Lower leg skin (tissue), 3 donors: ENCODE results near the gene ATP8B4.

Experiments used
- CTCF ChIP-seq, 3 donors: fragments of 450-650 bp; IDR thresholded peaks; one replicate each; pipeline ENCODE4 v1.5.1; 2016; ENCODE audit warnings: antibody characterized with exemption in 3 of 3, mild to moderate bottlenecking in 3 of 3, moderate library complexity in 2 of 3
- POLR2A ChIP-seq, 2 donors: fragments of 450-650 bp; IDR thresholded peaks; one replicate each; pipeline ENCODE4 v1.6.1; 2016 to 2017; ENCODE audit warnings: antibody characterized with exemption in 2 of 2, mild to moderate bottlenecking in 1 of 2, moderate library complexity in 1 of 2

GRCh38 chr15:50009634-50010033 lies 109.4 kb downstream of the ATP8B4 start:
- TF ChIP-seq CTCF (IDR thresholded peaks at IDR 0.05) (no peak), POLR2A (IDR thresholded peaks at IDR 0.05) (no peak)
